Sigmoid colon (tissue), 3 donors: ENCODE data around the gene KCNH8.

Source experiments
- POLR2A ChIP-seq, 2 donors: fragments of 450-650 bp; IDR thresholded peaks; one replicate each; pipeline ENCODE4 v1.6.1; 2016; ENCODE audit warnings: antibody characterized with exemption in 2 of 2, mild to moderate bottlenecking in 2 of 2, moderate library complexity in 2 of 2
- TF ChIP-seq, protein P1 (sequence below), 4 experiments: fragments of 450-650 bp in 3 of 4; fragments of 200-600 bp in 1 of 4; IDR thresholded peaks; one replicate each; pipeline ENCODE4 v1.5.1; 2016 to 2019; ENCODE audit warnings: antibody characterized with exemption in 4 of 4, mild to moderate bottlenecking in 3 of 4, moderate library complexity in 2 of 4

DNA sequence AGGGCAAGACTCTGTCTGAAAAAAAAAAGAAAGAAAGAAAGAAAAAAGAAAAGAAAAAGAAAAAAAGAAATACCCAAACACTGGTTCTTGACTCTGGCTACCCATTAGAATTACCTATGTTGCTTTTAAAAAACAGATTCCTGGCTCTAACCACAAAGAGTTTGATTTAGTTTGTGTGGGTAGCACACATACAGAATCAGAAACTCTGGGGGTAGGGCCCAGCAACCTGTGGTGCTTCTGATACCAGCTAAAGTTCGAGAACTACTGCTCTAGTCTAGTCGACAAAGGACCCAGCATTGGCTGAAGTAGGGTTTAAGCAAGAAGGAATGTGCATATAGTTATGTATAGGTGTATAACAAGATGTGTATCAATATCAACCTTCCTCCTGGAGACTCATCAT is 393.0 kb downstream of the KCNH8 start:
- TF ChIP-seq POLR2A (IDR thresholded peaks at IDR 0.05), result no peak
- TF ChIP-seq, protein P1, sequence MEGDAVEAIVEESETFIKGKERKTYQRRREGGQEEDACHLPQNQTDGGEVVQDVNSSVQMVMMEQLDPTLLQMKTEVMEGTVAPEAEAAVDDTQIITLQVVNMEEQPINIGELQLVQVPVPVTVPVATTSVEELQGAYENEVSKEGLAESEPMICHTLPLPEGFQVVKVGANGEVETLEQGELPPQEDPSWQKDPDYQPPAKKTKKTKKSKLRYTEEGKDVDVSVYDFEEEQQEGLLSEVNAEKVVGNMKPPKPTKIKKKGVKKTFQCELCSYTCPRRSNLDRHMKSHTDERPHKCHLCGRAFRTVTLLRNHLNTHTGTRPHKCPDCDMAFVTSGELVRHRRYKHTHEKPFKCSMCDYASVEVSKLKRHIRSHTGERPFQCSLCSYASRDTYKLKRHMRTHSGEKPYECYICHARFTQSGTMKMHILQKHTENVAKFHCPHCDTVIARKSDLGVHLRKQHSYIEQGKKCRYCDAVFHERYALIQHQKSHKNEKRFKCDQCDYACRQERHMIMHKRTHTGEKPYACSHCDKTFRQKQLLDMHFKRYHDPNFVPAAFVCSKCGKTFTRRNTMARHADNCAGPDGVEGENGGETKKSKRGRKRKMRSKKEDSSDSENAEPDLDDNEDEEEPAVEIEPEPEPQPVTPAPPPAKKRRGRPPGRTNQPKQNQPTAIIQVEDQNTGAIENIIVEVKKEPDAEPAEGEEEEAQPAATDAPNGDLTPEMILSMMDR (IDR thresholded peaks at IDR 0.05), result no peak
